ENCODE measurements around the gene NRL. TPM values are rescaled to one million over a fixed set of nuclear protein-coding genes. Genes with fewer than 3 reads are reported as not detected.

The NRL gene
- total RNA-seq, 1 experiment from 2014 or later = 2.5 TPM

- peak; percentile 97 for DNase-seq
- H3K27me3 ChIP-seq (ENCODE audit: insufficient read depth, low read length) = no peaks in the 10 kb centered on the region
- H4K5ac ChIP-seq (ENCODE audit: insufficient read length, low read depth, low read length) = no peak within 1 kb of the TSS
- no peak within 1 kb of the TSS for H4K91ac ChIP-seq (ENCODE audit: insufficient read length, low read depth, low read length)
- H3K18ac ChIP-seq (ENCODE audit: insufficient read length, low read depth, low read length) = no peak within 1 kb of the TSS
- H2AK5ac ChIP-seq (ENCODE audit: insufficient read length, low read length) = no peak within 1 kb of the TSS
- no peak within 1 kb of the TSS for H3K9ac ChIP-seq (ENCODE audit: extremely low read depth, insufficient read length, low read length)
- no peak within 1 kb of the TSS for H3K4ac ChIP-seq (ENCODE audit: low read depth, low read length)
- no peaks in the 10 kb centered on the region for H3K23me2 ChIP-seq (ENCODE audit: insufficient read length, low read depth, low read length, poor library complexity, severe bottlenecking)
- no peak within 1 kb of the TSS for H3K56ac ChIP-seq (ENCODE audit: insufficient read length, low read depth, low read length)
- no peak within 1 kb of the TSS for H2BK20ac ChIP-seq (ENCODE audit: low read depth, low read length, poor library complexity, severe bottlenecking)
- H3K79me2 ChIP-seq (ENCODE audit: insufficient read depth, low read length) = no peaks in the 10 kb centered on the region
- 0 out of 2 replicates have a peak within 1 kb of the TSS, but pooled peaks have one; percentile 30 for H3K14ac ChIP-seq (ENCODE audit: insufficient read depth, low read length)
- no peak within 1 kb of the TSS for H2BK15ac ChIP-seq (ENCODE audit: low read depth, low read length)
- H3T11ph ChIP-seq (ENCODE audit: low read length) = no peak within 1 kb of the TSS
- H3K23ac ChIP-seq (ENCODE audit: insufficient read length, low read depth, low read length) = no peak within 1 kb of the TSS
- no peak within 1 kb of the TSS for H2AFZ ChIP-seq (ENCODE audit: low read length)
- H2BK5ac ChIP-seq (ENCODE audit: insufficient read length, low read length) = no peak within 1 kb of the TSS
- H3K4me1 ChIP-seq (ENCODE audit: insufficient read depth, low read length) = no peaks in the 10 kb centered on the region
- no peak within 1 kb of the TSS for H3K27ac ChIP-seq (ENCODE audit: insufficient read length, low read depth, low read length)
- peak within 1 kb of the TSS; percentile 61 to 80 for H3K4me3 Mint-ChIP-seq
- TF ChIP-seq, protein P1, sequence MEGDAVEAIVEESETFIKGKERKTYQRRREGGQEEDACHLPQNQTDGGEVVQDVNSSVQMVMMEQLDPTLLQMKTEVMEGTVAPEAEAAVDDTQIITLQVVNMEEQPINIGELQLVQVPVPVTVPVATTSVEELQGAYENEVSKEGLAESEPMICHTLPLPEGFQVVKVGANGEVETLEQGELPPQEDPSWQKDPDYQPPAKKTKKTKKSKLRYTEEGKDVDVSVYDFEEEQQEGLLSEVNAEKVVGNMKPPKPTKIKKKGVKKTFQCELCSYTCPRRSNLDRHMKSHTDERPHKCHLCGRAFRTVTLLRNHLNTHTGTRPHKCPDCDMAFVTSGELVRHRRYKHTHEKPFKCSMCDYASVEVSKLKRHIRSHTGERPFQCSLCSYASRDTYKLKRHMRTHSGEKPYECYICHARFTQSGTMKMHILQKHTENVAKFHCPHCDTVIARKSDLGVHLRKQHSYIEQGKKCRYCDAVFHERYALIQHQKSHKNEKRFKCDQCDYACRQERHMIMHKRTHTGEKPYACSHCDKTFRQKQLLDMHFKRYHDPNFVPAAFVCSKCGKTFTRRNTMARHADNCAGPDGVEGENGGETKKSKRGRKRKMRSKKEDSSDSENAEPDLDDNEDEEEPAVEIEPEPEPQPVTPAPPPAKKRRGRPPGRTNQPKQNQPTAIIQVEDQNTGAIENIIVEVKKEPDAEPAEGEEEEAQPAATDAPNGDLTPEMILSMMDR (conservative IDR thresholded peaks at IDR 0.05) = peak; percentile 96
- H3K36me3 Mint-ChIP-seq (ENCODE audit: insufficient read depth in 1 of 3, low read depth in 3 of 3) = peaks cover 21 to 65% (median 54%) of the 10 kb centered on the region in 3 experiments
- no peaks in the 10 kb centered on the region for H4K20me1 ChIP-seq (ENCODE audit: control insufficient read depth, insufficient read depth, insufficient read length)
- H4K8ac ChIP-seq (replicated peaks; ENCODE audit: insufficient read length, low read depth, low read length) = no peak within 1 kb of the TSS
- peak within 1 kb of the TSS; percentile 71 to 96 (median 81) for H3K27ac Mint-ChIP-seq
- H2BK12ac ChIP-seq (ENCODE audit: insufficient read length, low read depth, low read length) = no peak within 1 kb of the TSS
- H3K4me1 Mint-ChIP-seq = peaks cover 11 to 13% of the 10 kb centered on the region in 2 experiments
- H2BK120ac ChIP-seq (ENCODE audit: low read depth, low read length, poor library complexity, severe bottlenecking) = no peak within 1 kb of the TSS
- no peaks in the 10 kb centered on the region for H3K9me3 ChIP-seq (ENCODE audit: control insufficient read depth, low read depth, low read length)
- peak within 1 kb of the TSS; percentile 31 for H3K4me2 ChIP-seq (ENCODE audit: insufficient read depth, insufficient read length, low read length)
- H3K27me3 Mint-ChIP-seq (ENCODE audit: low read depth) = no peaks in the 10 kb centered on the region; the same call in 1 of the 2 replicates
- no CpG with 5 or more reads among the region's 12 CpGs for WGBS (ENCODE audit: extremely low coverage, insufficient read length, low lambda C conversion rate)
- no peaks in the 10 kb centered on the region for H3K9me3 Mint-ChIP-seq
- H3K79me1 ChIP-seq (ENCODE audit: insufficient read depth, low read depth, low read length, poor library complexity, severe bottlenecking) = no peaks in the 10 kb centered on the region
Measured at GRCh38 chr14:24160850-24161804, 46.4 kb upstream of the NRL start, which contains the start of gene IRF9. Gene IRF9, plus strand, starts transcription at chr14:24161265. Its CDS starts 880 bp downstream, at chr14:24162145.

Data from H9 (cell line).